ENCODE measurements around the gene S1PR4.

S1PR4 gene

DNA sequence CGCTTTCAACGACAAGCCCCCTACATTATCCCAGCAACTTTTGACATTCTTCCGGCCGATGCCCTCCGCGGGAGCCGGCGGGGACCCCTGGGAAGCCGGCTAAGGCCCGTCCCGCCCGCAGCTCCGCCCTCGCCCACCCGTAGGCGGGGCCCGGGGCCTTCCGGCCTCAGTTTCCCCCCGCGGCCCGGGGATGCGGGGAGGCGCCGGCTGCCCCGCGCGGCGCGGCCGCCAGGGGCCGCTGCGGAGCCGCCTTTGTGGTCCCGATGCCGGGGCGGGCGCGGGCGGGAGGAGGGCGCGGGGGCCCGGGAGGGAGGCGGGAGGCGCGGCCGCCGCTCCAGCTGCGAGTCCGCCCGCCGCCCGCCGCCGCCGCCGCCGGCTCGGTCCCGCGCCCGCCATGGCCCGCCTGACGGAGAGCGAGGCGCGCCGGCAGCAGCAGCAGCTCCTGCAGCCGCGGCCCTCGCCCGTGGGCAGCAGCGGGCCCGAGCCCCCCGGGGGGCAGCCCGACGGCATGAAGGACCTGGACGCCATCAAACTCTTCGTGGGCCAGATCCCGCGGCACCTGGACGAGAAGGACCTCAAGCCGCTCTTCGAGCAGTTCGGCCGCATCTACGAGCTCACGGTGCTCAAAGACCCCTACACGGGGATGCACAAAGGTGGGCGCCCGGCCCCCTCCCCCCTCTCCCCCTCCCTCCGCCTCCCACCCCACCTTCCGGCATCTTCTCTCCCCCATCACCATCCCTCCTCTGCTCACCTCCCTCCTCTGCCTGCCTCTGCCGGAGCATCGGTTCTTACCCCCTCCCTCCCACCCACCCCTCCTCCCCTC is 46.0 kb downstream of the S1PR4 start, which contains the start of gene CELF5:
Gene CELF5 (plus strand): TSS at position 316 of the 823 bp plus-strand sequence. CDS start 79 bp downstream, at position 395.
- peak; percentile 78 for DNase-seq

- no peak for DNase-seq
These were observed 46.6 kb downstream of the S1PR4 start for GRCh38 chr19:3225169-3225485.

DNA sequence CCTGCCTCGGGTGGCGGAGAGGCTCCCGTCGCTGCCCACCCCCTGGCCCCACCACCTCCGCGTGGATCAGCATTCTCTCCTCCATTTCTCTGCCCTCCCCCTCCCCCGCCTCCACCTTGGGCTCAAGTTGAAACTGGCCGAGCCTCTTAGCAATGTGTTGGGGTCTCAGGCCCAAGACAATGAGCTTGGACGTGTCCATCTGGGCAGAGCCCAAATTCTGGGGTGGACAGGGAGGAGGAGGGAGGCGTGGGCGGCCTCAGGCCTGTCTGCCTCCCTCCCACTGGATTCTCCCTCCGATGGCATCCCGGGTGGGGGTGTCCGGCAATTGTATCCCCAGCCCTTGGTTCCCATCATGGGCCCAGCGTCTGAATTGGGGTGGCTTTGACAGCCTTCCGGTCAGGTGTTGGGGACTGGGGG is 47.1 kb downstream of the S1PR4 start:
- no peak for DNase-seq

- DNase-seq, result peak; percentile 20
These were observed 48.6 kb downstream of the S1PR4 start for GRCh38 chr19:3227054-3227626.

DNA sequence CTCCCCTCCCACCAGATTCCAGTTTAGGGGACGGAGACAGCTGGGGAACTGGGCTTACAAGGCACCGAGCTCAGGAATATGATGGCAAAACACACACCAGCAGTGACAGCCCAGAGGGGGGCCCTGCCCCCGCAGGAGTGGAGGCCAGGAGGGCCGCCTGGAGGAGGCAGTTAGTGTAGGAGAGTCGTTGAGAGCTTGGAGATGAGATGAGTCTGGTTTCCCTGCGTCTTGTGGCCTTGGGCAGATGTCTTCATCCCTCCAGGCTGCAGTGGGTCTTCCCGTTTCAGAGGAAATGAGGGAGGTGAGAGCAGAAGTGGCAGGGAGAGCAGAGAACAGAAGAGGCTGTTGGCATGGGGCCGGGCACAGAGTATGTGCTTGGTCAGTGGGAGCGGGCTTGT is 50.8 kb downstream of the S1PR4 start:
- no peak for DNase-seq
